Stimulated activated CD4-positive, alpha-beta T cell treated with anti-CD3 and anti-CD28 coated beads, Interleukin-12 subunit alpha, Interleukin-12 subunit beta, amount 100 ng/mL, for 48 hours (primary cell): ENCODE measurements around the gene NTS.

ENCODE experiments used
- DNase-seq, 3 donors: peaks; one replicate each; pipeline ENCODE4 v3.0.0-alpha.2; 2020; ENCODE audit warnings: low read depth in 2 of 3, low spot score in 1 of 3

Gene NTS

GRCh38 chr12:85920324-85920947 lies 46.3 kb downstream of the NTS start:
- DNase-seq: no peak

GRCh38 chr12:85923767-85924331 lies 49.8 kb downstream of the NTS start:
- no peak for DNase-seq

GRCh38 chr12:85927166-85927565 lies 53.1 kb downstream of the NTS start:
- DNase-seq: no peak
